ENCODE data around the gene TRIM38. TPM values are rescaled to one million over a fixed set of nuclear protein-coding genes. Genes with fewer than 3 reads are reported as not detected.

The TRIM38 gene, protein sequence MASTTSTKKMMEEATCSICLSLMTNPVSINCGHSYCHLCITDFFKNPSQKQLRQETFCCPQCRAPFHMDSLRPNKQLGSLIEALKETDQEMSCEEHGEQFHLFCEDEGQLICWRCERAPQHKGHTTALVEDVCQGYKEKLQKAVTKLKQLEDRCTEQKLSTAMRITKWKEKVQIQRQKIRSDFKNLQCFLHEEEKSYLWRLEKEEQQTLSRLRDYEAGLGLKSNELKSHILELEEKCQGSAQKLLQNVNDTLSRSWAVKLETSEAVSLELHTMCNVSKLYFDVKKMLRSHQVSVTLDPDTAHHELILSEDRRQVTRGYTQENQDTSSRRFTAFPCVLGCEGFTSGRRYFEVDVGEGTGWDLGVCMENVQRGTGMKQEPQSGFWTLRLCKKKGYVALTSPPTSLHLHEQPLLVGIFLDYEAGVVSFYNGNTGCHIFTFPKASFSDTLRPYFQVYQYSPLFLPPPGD
- total RNA-seq (1 to 10 TPM; 4.6 to 8.3 (median 6.4) TPM), polyA plus RNA-seq (10 to 100 TPM in 1 of 2 donors, 1 to 10 TPM in 1; 3.8 to 10.3 TPM)
- long read RNA-seq, donor 1, full-length matches to known transcripts, result 32 of 62 reads
- long read RNA-seq, donor 1, partial matches to known transcripts, result 10 of 62 reads
- long read RNA-seq, donor 1, other reads (novel, unspliced or antisense), result 20 of 62 reads
- long read RNA-seq, donor 2, full-length matches to known transcripts, result 2 of 2 reads
- long read RNA-seq, donor 2, partial matches to known transcripts, result 0 of 2 reads
- long read RNA-seq, donor 2, other reads (novel, unspliced or antisense), result 0 of 2 reads
- long read RNA-seq, donor 3, full-length matches to known transcripts, result 7 of 11 reads
- long read RNA-seq, donor 3, partial matches to known transcripts, result 2 of 11 reads
- long read RNA-seq, donor 3, other reads (novel, unspliced or antisense), result 2 of 11 reads

DNA sequence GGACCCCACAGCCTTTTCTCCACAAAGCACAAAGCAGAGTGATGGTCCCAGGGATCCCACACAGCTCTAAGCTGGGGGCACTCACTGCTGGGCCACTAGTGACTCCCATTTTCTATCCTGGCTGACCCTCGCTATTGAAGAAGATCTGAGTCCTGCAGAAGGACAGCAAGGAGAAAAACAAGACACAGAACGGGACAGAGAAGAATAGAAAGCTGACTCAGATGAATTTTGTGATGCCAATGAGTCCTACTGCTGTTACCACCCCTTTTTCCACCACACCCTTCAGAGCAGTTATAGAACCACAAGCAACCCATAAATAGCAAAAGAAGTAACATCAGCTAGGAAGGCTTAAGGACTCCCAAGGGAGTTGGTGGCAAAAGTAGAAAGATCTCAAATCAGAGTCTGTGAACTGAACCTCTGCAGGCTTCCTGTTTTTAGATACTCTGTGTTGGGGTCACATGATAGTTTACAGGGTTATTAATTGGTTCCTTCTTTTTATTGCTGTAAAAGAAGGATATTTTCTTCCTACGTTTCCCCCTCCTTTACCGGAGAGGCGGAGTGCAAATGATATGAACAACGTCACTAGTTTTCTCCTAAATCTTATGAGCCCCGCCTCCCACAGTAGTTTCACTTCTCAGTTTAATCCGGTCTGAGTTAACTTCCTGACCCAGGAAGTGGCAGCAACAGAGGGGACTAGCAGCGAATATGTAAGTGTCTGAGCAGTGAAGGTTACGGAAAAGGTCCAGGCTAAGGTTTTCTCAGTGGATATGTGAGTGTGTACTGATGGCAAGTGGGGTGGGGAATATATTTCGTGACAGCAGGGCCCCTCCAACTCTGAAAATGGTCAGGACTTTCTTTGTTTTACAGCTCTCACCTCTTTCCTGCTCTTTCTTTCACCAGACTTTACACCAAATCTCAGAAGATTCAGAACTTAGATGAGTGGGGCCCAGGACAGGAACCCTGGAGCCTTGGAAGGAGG, at the start of gene TRIM38:
TRIM38 (plus strand) TSS at position 654 of the 979 bp plus-strand sequence. CDS start 3,721 bp downstream, outside the sequence.
- Histone ChIP-seq H3K4me3 (peak within 1 kb of the TSS; percentile 70), H3K27ac (peak within 1 kb of the TSS in 1 of 2 donors; percentile 71), H3K36me3 (no peaks in the 10 kb centered on the region), H3K4me1 (ENCODE audit: insufficient read depth) (peaks cover 5% of the 10 kb centered on the region), H3K27me3 (no peaks in the 10 kb centered on the region), H3K9me3 (no peaks in the 10 kb centered on the region)
- intact Hi-C loops (cut with DNase I), result no loop called here
- peak; percentile 71 for TF ChIP-seq POLR2A (IDR thresholded peaks at IDR 0.05)
- TF ChIP-seq, protein P1, sequence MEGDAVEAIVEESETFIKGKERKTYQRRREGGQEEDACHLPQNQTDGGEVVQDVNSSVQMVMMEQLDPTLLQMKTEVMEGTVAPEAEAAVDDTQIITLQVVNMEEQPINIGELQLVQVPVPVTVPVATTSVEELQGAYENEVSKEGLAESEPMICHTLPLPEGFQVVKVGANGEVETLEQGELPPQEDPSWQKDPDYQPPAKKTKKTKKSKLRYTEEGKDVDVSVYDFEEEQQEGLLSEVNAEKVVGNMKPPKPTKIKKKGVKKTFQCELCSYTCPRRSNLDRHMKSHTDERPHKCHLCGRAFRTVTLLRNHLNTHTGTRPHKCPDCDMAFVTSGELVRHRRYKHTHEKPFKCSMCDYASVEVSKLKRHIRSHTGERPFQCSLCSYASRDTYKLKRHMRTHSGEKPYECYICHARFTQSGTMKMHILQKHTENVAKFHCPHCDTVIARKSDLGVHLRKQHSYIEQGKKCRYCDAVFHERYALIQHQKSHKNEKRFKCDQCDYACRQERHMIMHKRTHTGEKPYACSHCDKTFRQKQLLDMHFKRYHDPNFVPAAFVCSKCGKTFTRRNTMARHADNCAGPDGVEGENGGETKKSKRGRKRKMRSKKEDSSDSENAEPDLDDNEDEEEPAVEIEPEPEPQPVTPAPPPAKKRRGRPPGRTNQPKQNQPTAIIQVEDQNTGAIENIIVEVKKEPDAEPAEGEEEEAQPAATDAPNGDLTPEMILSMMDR (IDR thresholded peaks at IDR 0.05), result no peak
- 3 to 4% (median 4%) methylated on average over 11 of the region's 11 CpGs for WGBS, 3 donors
- DNase-seq, result peak; percentile 41 to 81 (median 66)

DNA sequence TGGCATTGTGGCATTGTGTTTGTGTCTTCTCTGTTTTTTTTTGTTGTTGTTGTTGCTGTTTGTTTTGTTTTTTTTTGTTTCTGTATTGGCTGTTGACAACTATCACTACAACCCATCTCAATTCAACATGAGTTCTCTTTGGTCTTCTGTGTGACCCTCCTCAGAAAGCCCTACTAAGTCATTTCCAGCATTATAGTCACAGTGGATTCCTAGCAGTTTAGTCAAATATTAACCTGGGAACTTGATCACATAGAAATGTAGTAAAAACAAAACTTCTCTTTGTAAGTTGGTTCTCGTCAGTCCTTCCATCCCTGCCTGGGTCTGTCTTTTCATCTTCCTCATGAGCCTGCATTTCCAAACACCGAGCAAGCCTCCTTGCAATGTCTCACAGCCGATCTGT, 48.9 kb upstream of the TRIM38 start:
- intact Hi-C loops (cut with DNase I), result no loop called here
- TF ChIP-seq POLR2A (IDR thresholded peaks at IDR 0.05), result no peak
- TF ChIP-seq, protein P1 (IDR thresholded peaks at IDR 0.05), result no peak
- no peak for TF ChIP-seq EP300 (IDR thresholded peaks at IDR 0.05)
- WGBS, 3 donors, result 64 to 86% (median 74%) methylated on average over 3 of the region's 3 CpGs
- no peak for DNase-seq
- Histone ChIP-seq H3K27me3 (no peaks in the 10 kb centered on the region), H3K9me3 (no peaks in the 10 kb centered on the region), H3K36me3 (no peaks in the 10 kb centered on the region), H3K4me3 (no peak overlapping the region), H3K27ac (no peak overlapping the region), H3K4me1 (ENCODE audit: insufficient read depth) (no peaks in the 10 kb centered on the region)

DNA sequence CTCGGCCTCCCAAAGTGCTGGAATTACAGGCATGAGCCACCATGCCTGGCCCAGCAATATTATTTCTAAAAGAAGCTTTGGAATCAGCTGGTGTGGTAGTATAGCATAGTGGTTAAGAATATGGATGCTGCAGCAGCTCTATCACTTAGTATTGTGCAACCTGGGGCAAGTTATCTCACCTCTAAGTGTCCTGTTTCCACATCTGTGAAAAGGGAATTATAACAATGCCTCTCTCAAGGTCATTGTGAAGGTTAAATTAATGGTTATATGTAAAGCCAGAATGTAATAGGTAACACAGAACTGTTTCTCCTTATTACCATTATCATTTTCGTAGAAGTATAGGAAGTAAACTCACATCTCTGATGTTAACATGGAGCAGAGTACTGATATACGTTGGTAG, 46.3 kb upstream of the TRIM38 start:
- WGBS, 3 donors, result 75 to 86% (median 82%) methylated on average over 3 of the region's 3 CpGs
- Histone ChIP-seq H3K4me1 (ENCODE audit: insufficient read depth) (no peaks in the 10 kb centered on the region), H3K27me3 (no peaks in the 10 kb centered on the region), H3K27ac (no peak overlapping the region), H3K4me3 (no peak overlapping the region), H3K9me3 (no peaks in the 10 kb centered on the region), H3K36me3 (no peaks in the 10 kb centered on the region)
- intact Hi-C loops (cut with DNase I), result no loop called here
- TF ChIP-seq POLR2A (IDR thresholded peaks at IDR 0.05) (no peak), EP300 (IDR thresholded peaks at IDR 0.05) (no peak)
- TF ChIP-seq, protein P1 (IDR thresholded peaks at IDR 0.05), result no peak
- no peak for DNase-seq
